HG03108 (cell line): Measurements from ENCODE around the gene VNN1.
A peak's percentile ranks its signal among the peaks of the same experiment; 100 is the strongest.

ENCODE experiments used
- ATAC-seq: cut with Tn5 transposase; IDR thresholded peaks from one replicate; pipeline ENCODE4 v1.9.1; 2021; ENCODE audit warnings: moderate library complexity; ENCODE audit not compliant: unreplicated experiment

Gene VNN1

GRCh38 chr6:132713352-132714134 lies at the start of gene VNN1:
Gene VNN1 (minus strand): TSS chr6:132714055. CDS start chr6:132714035, 20 bp downstream.
- no peak for ATAC-seq

- peak; percentile 94 for ATAC-seq
These were observed 49.4 kb upstream of the VNN1 start for GRCh38 chr6:132763269-132763668.

- no peak for ATAC-seq
These were observed 46.4 kb upstream of the VNN1 start for GRCh38 chr6:132760256-132760655.

GRCh38 chr6:132758689-132759088 lies 44.8 kb upstream of the VNN1 start:
- no peak for ATAC-seq

- ATAC-seq, result no peak
These were observed 38.4 kb upstream of the VNN1 start for GRCh38 chr6:132752255-132752654.

GRCh38 chr6:132751828-132752227 lies 38.0 kb upstream of the VNN1 start:
- ATAC-seq, result no peak

- peak; percentile 56 for ATAC-seq
These were observed 37.5 kb upstream of the VNN1 start for GRCh38 chr6:132751306-132751705.

GRCh38 chr6:132750455-132751248 lies 36.8 kb upstream of the VNN1 start:
- peak; percentile 70 for ATAC-seq

GRCh38 chr6:132749111-132749510 lies 35.3 kb upstream of the VNN1 start:
- no peak for ATAC-seq

GRCh38 chr6:132748446-132748845 lies 34.6 kb upstream of the VNN1 start:
- ATAC-seq, result no peak

GRCh38 chr6:132746048-132746447 lies 32.2 kb upstream of the VNN1 start:
- ATAC-seq, result no peak

- no peak for ATAC-seq
These were observed 28.6 kb upstream of the VNN1 start for GRCh38 chr6:132742495-132742894.

- ATAC-seq, result no peak
These were observed 27.4 kb upstream of the VNN1 start for GRCh38 chr6:132741281-132741680.

- no peak for ATAC-seq
These were observed 22.4 kb upstream of the VNN1 start for GRCh38 chr6:132736239-132736638.

- ATAC-seq, result no peak
These were observed 20.9 kb upstream of the VNN1 start for GRCh38 chr6:132734694-132735236.

GRCh38 chr6:132733814-132734213 lies 20.0 kb upstream of the VNN1 start:
- ATAC-seq, result no peak

GRCh38 chr6:132733283-132733682 lies 19.4 kb upstream of the VNN1 start:
- ATAC-seq, result no peak

GRCh38 chr6:132731086-132731485 lies 17.2 kb upstream of the VNN1 start:
- no peak for ATAC-seq

- ATAC-seq, result no peak
These were observed 16.7 kb upstream of the VNN1 start for GRCh38 chr6:132730560-132730959.

GRCh38 chr6:132728616-132729015 lies 14.8 kb upstream of the VNN1 start:
- no peak for ATAC-seq

- ATAC-seq, result no peak
These were observed 12.7 kb upstream of the VNN1 start for GRCh38 chr6:132726608-132726975.
